Measurements from ENCODE around the gene GMIP. TPM values are rescaled to one million over a fixed set of nuclear protein-coding genes. Genes with fewer than 3 reads are reported as not detected.
A peak's percentile ranks its signal among the peaks of the same experiment; 100 is the strongest.

GMIP gene
- total RNA-seq, 2 donors from 2014 or later: 16.5 to 18.7 TPM

GRCh38 chr19:19679176-19680073 is 36.0 kb upstream of the GMIP start:
- Mint-ChIP-seq H3K27ac (no peak overlapping the region), H3K4me3 (no peak overlapping the region), H3K9me3 (peaks cover 85% of the 10 kb centered on the region), H3K36me3 (ENCODE audit: low read depth) (peaks cover 95% of the 10 kb centered on the region), H3K27me3 (ENCODE audit: insufficient read depth) (no peaks in the 10 kb centered on the region), H3K4me1 (no peaks in the 10 kb centered on the region)
- peaks cover 87% of the 10 kb centered on the region for H3K9me3 ChIP-seq (ENCODE audit: control insufficient read depth, low read length)
- no peak for TF ChIP-seq CTCF (conservative IDR thresholded peaks at IDR 0.05)
- no peaks in the 10 kb centered on the region for H3K4me1 ChIP-seq (ENCODE audit: control insufficient read depth, insufficient read depth, low read length)
- H3K27ac ChIP-seq (ENCODE audit: low read depth, low read length): no peak overlapping the region
- H3K36me3 ChIP-seq (ENCODE audit: control insufficient read depth, insufficient read depth, low read length): peaks cover 87% of the 10 kb centered on the region
- DNase-seq: no peak
- 95 to 96% methylated on average over 13 to 20 of the region's 20 CpGs for WGBS, 2 experiments (ENCODE audit: insufficient coverage in 1 of 2, insufficient read length in 1 of 2)
- H3K27me3 ChIP-seq (ENCODE audit: control insufficient read depth, insufficient read depth, low read length, poor library complexity, severe bottlenecking): no peaks in the 10 kb centered on the region
- H3K4me3 ChIP-seq (ENCODE audit: low read length): peak overlapping the region; percentile 70
- H3K9ac ChIP-seq (ENCODE audit: extremely low read depth, low read length, poor library complexity, severe bottlenecking): no peak overlapping the region

GRCh38 chr19:19677579-19677978 is 34.1 kb upstream of the GMIP start:
- H3K27me3 Mint-ChIP-seq (ENCODE audit: insufficient read depth): no peaks in the 10 kb centered on the region
- H3K4me3 Mint-ChIP-seq: no peak overlapping the region
- H3K27ac ChIP-seq (ENCODE audit: low read depth, low read length): no peak overlapping the region
- TF ChIP-seq CTCF (conservative IDR thresholded peaks at IDR 0.05): no peak
- H3K9me3 Mint-ChIP-seq: peaks cover 76% of the 10 kb centered on the region
- 100% methylated on average over 1 to 7 of the region's 7 CpGs for WGBS, 2 experiments (ENCODE audit: insufficient coverage in 1 of 2, insufficient read length in 1 of 2)
- H3K36me3 Mint-ChIP-seq (ENCODE audit: low read depth): peaks cover 96% of the 10 kb centered on the region
- H3K9me3 ChIP-seq (ENCODE audit: control insufficient read depth, low read length): peaks cover 92% of the 10 kb centered on the region
- H3K36me3 ChIP-seq (ENCODE audit: control insufficient read depth, insufficient read depth, low read length): peaks cover 95% of the 10 kb centered on the region
- H3K27me3 ChIP-seq (ENCODE audit: control insufficient read depth, insufficient read depth, low read length, poor library complexity, severe bottlenecking): no peaks in the 10 kb centered on the region
- no peak overlapping the region for H3K27ac Mint-ChIP-seq
- H3K9ac ChIP-seq (ENCODE audit: extremely low read depth, low read length, poor library complexity, severe bottlenecking): no peak overlapping the region
- H3K4me3 ChIP-seq (ENCODE audit: low read length): peak overlapping the region; percentile 65
- no peaks in the 10 kb centered on the region for H3K4me1 Mint-ChIP-seq
- H3K4me1 ChIP-seq (ENCODE audit: control insufficient read depth, insufficient read depth, low read length): no peaks in the 10 kb centered on the region
- no peak for DNase-seq

GRCh38 chr19:19674315-19674714 is 30.9 kb upstream of the GMIP start:
- Histone ChIP-seq H3K27ac (ENCODE audit: low read depth, low read length) (no peak overlapping the region), H3K9me3 (ENCODE audit: control insufficient read depth, low read length) (peaks cover 81% of the 10 kb centered on the region), H3K4me1 (ENCODE audit: control insufficient read depth, insufficient read depth, low read length) (no peaks in the 10 kb centered on the region), H3K27me3 (ENCODE audit: control insufficient read depth, insufficient read depth, low read length, poor library complexity, severe bottlenecking) (no peaks in the 10 kb centered on the region), H3K36me3 (ENCODE audit: control insufficient read depth, insufficient read depth, low read length) (peaks cover 73% of the 10 kb centered on the region), H3K4me3 (ENCODE audit: low read length) (peak overlapping the region; percentile 19), H3K9ac (ENCODE audit: extremely low read depth, low read length, poor library complexity, severe bottlenecking) (no peak overlapping the region)
- no peak overlapping the region for H3K27ac Mint-ChIP-seq
- H3K4me3 Mint-ChIP-seq: no peak overlapping the region
- WGBS, 2 experiments (ENCODE audit: insufficient coverage in 1 of 2, insufficient read length in 1 of 2): 95 to 100% methylated on average over 3 to 6 of the region's 6 CpGs
- peaks cover 88% of the 10 kb centered on the region for H3K36me3 Mint-ChIP-seq (ENCODE audit: low read depth)
- no peaks in the 10 kb centered on the region for H3K27me3 Mint-ChIP-seq (ENCODE audit: insufficient read depth)
- TF ChIP-seq CTCF (conservative IDR thresholded peaks at IDR 0.05): no peak
- H3K9me3 Mint-ChIP-seq: peaks cover 66% of the 10 kb centered on the region
- no peak for DNase-seq
- peaks cover 10% of the 10 kb centered on the region for H3K4me1 Mint-ChIP-seq
